Glutamatergic neuron (in vitro differentiated cells): ENCODE measurements around the gene MICU1. TPM values are rescaled to one million over a fixed set of nuclear protein-coding genes. Genes with fewer than 3 reads are reported as not detected.

Experiments
- DNase-seq: peaks from one replicate; pipeline ENCODE4 v3.0.0; 2022
- H3K27ac Mint-ChIP-seq: one replicate; pipeline ENCODE4 v1.8.0; 2020; ENCODE audit warnings: mild to moderate bottlenecking, mixed read lengths, inconsistent platforms; ENCODE audit not compliant: unreplicated experiment
- H3K27me3 Mint-ChIP-seq: one replicate; pipeline ENCODE4 v1.8.0; 2020; ENCODE audit warnings: mild to moderate bottlenecking, moderate library complexity, mixed read lengths, inconsistent platforms; ENCODE audit not compliant: unreplicated experiment
- H3K36me3 Mint-ChIP-seq: one replicate; pipeline ENCODE4 v1.8.0; 2020; ENCODE audit warnings: mild to moderate bottlenecking, mixed read lengths, inconsistent platforms; ENCODE audit not compliant: unreplicated experiment
- H3K4me1 Mint-ChIP-seq: one replicate; pipeline ENCODE4 v1.8.0; 2020; ENCODE audit warnings: mild to moderate bottlenecking, low read depth, mixed read lengths, inconsistent platforms; ENCODE audit not compliant: unreplicated experiment
- H3K4me3 Mint-ChIP-seq: one replicate; pipeline ENCODE4 v1.8.0; 2020; ENCODE audit warnings: mild to moderate bottlenecking, mixed read lengths, inconsistent platforms; ENCODE audit not compliant: unreplicated experiment
- H3K9me3 Mint-ChIP-seq: one replicate; pipeline ENCODE4 v1.8.0; 2020; ENCODE audit warnings: mild to moderate bottlenecking, moderate library complexity, mixed read lengths, inconsistent platforms; ENCODE audit not compliant: unreplicated experiment
- CTCF ChIP-seq: fragments of 200-600 bp; sonication (generic); IDR thresholded peaks from one replicate; pipeline ENCODE4 v1.5.0; 2021; ENCODE audit not compliant: partially characterized antibody, unreplicated experiment
- total RNA-seq: library from RNA; stranded (reverse); fragmentation: NEBNext Ultra II Directional; extraction: Animal tissue kit (Norgen Biotek cat#: 25700); gene quantifications from one replicate; pipeline ENCODE4 v1.2.1, GENCODE V29; 2021; ENCODE audit not compliant: unreplicated experiment

The MICU1 gene
- total RNA-seq, 1 donor from 2014 or later, result 33.5 TPM

- no peak for DNase-seq
- Mint-ChIP-seq H3K9me3 (peaks cover 11% of the 10 kb centered on the region), H3K4me1 (peaks cover 17% of the 10 kb centered on the region), H3K4me3 (no peak overlapping the region), H3K27me3 (peaks cover 17% of the 10 kb centered on the region), H3K27ac (no peak overlapping the region), H3K36me3 (peaks cover 3% of the 10 kb centered on the region)
- TF ChIP-seq CTCF, result no peak
Measured at GRCh38 chr10:72356987-72357386, 268.9 kb downstream of the MICU1 start.

GRCh38 chr10:72356115-72356514, 269.8 kb downstream of the MICU1 start:
- DNase-seq, result no peak
- H3K4me3 Mint-ChIP-seq, result peak overlapping the region; percentile 30
- no peak for TF ChIP-seq CTCF
- peaks cover 17% of the 10 kb centered on the region for H3K4me1 Mint-ChIP-seq
- peaks cover 22% of the 10 kb centered on the region for H3K27me3 Mint-ChIP-seq
- peaks cover 6% of the 10 kb centered on the region for H3K36me3 Mint-ChIP-seq
- peaks cover 11% of the 10 kb centered on the region for H3K9me3 Mint-ChIP-seq
- H3K27ac Mint-ChIP-seq, result peak overlapping the region; percentile 40

GRCh38 chr10:72355214-72355555, 270.7 kb downstream of the MICU1 start:
- H3K4me1 Mint-ChIP-seq, result peaks cover 17% of the 10 kb centered on the region
- peaks cover 22% of the 10 kb centered on the region for H3K27me3 Mint-ChIP-seq
- H3K27ac Mint-ChIP-seq, result peak overlapping the region; percentile 94
- H3K9me3 Mint-ChIP-seq, result peaks cover 10% of the 10 kb centered on the region
- peaks cover 6% of the 10 kb centered on the region for H3K36me3 Mint-ChIP-seq
- peak overlapping the region; percentile 76 for H3K4me3 Mint-ChIP-seq
- DNase-seq, result no peak
- no peak for TF ChIP-seq CTCF

GRCh38 chr10:72354356-72355213, 271.3 kb downstream of the MICU1 start, which contains the start of gene DNAJB12:
Gene DNAJB12 (minus strand): TSS chr10:72354919. CDS start chr10:72354897, 22 bp downstream.
- Mint-ChIP-seq H3K9me3 (peaks cover 10% of the 10 kb centered on the region), H3K4me1 (peaks cover 17% of the 10 kb centered on the region), H3K27me3 (peaks cover 22% of the 10 kb centered on the region), H3K27ac (peak within 1 kb of the TSS; percentile 99), H3K4me3 (peak within 1 kb of the TSS; percentile 96), H3K36me3 (peaks cover 6% of the 10 kb centered on the region)
- peak; percentile 91 for DNase-seq
- no peak for TF ChIP-seq CTCF

- Mint-ChIP-seq H3K36me3 (peaks cover 6% of the 10 kb centered on the region), H3K4me1 (peaks cover 17% of the 10 kb centered on the region), H3K4me3 (peak overlapping the region; percentile 96), H3K27me3 (peaks cover 22% of the 10 kb centered on the region), H3K9me3 (peaks cover 11% of the 10 kb centered on the region), H3K27ac (peak overlapping the region; percentile 99)
- peak; percentile 50 for DNase-seq
- no peak for TF ChIP-seq CTCF
Measured at GRCh38 chr10:72353965-72354355, 271.9 kb downstream of the MICU1 start.
